ENCODE data around the gene ZGRF1. TPM values are rescaled to one million over a fixed set of nuclear protein-coding genes. Genes with fewer than 3 reads are reported as not detected.
"Not testable (repeated sequence)": the region's sequence is repeated elsewhere in the genome, so short reads cannot be mapped to it uniquely, and the experiment has no call there.

ZGRF1 gene
- total RNA-seq, 4 donors from 2014 or later, result 2.5 to 9.4 (median 6.5) TPM

DNA sequence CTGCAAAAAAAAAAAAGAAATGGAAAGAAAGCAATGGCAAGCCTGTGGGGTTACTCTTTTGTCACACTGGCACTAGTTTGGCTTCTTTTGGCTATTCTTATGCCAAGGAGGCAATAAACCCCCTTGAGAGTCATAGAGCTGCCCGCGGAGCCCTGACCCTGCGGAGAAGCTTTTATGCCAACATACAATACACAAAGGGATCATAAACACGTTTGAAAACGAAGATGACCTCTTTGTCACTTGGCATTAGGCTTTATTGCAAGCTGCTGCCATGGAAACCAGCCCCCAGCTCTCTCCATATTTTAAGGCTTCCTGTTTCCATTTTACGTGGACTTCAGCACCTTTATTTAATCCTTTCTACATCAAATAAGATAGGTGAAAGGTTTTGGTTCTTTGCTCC is 128.4 kb downstream of the ZGRF1 start:
- DNase-seq (ENCODE audit: low spot score in 2 of 2), result no peak
- WGBS, 2 donors, result 6 to 9% methylated on average over 6 of the region's 6 CpGs
- no peak overlapping the region for H3K27ac ChIP-seq
- TF ChIP-seq EP300 (IDR thresholded peaks at IDR 0.05) (no peak), POLR2A (IDR thresholded peaks at IDR 0.05) (no peak)
- TF ChIP-seq, protein P1, sequence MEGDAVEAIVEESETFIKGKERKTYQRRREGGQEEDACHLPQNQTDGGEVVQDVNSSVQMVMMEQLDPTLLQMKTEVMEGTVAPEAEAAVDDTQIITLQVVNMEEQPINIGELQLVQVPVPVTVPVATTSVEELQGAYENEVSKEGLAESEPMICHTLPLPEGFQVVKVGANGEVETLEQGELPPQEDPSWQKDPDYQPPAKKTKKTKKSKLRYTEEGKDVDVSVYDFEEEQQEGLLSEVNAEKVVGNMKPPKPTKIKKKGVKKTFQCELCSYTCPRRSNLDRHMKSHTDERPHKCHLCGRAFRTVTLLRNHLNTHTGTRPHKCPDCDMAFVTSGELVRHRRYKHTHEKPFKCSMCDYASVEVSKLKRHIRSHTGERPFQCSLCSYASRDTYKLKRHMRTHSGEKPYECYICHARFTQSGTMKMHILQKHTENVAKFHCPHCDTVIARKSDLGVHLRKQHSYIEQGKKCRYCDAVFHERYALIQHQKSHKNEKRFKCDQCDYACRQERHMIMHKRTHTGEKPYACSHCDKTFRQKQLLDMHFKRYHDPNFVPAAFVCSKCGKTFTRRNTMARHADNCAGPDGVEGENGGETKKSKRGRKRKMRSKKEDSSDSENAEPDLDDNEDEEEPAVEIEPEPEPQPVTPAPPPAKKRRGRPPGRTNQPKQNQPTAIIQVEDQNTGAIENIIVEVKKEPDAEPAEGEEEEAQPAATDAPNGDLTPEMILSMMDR (IDR thresholded peaks at IDR 0.05), result no peak
- H3K36me3 ChIP-seq, result no peaks in the 10 kb centered on the region
- no peak overlapping the region for H3K4me3 ChIP-seq
- H3K27me3 ChIP-seq, result peaks cover 4 to 88% of the 10 kb centered on the region in 2 donors
- H3K9me3 ChIP-seq, result no peaks in the 10 kb centered on the region
- peaks cover 0 to 31% (median 15%) of the 10 kb centered on the region in 4 donors for H3K4me1 ChIP-seq

DNA sequence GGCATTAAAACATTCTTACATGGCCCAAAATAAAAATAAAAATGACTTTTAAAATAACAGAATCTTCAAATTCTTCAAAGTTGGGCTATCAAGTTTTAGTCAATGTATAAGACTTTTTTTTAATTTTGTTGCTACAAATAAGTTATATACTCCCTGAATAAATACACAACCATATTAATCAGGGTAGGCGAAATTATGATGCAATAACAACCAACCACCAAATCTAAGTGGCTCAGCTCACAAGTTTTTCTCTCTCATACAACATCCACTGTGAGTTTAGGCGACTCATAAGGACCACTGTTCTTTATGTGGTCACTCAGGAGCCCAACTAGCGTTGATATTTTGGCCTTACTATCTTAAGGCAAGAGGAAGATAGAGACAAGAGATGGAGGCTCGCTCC is 131.9 kb downstream of the ZGRF1 start:
- TF ChIP-seq EP300 (IDR thresholded peaks at IDR 0.05), result no peak
- TF ChIP-seq, protein P1 (IDR thresholded peaks at IDR 0.05), result no peak
- TF ChIP-seq POLR2A (IDR thresholded peaks at IDR 0.05), result no peak
- Histone ChIP-seq H3K36me3 (no peaks in the 10 kb centered on the region), H3K4me3 (no peak overlapping the region), H3K9me3 (no peaks in the 10 kb centered on the region), H3K27ac (no peak overlapping the region), H3K4me1 (peaks cover 0 to 16% (median 4%) of the 10 kb centered on the region in 4 donors), H3K27me3 (peaks cover 3 to 65% of the 10 kb centered on the region in 2 donors)
- no peak for DNase-seq (ENCODE audit: low spot score in 2 of 2)
- WGBS, 2 donors, result 89 to 96% methylated on average over 4 of the region's 4 CpGs

DNA sequence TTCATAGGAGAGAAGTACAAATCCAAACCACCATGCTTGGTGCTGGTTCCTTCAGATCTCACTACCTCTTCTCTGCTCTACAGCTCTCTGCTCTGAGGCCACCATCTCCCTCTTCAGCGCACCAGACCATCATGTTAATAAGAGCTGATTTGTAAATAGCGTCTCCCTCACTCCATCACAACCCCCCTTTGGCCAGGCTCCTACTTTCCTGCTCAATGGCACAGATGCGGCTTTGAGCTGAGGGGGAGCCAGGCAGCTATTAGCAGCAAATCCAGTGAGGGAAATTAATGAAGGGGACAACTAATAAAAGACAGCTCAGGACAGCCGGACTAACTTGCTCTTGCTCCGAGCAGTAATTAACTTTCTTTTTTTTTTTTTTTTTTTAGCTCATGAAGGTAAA is 133.8 kb downstream of the ZGRF1 start:
- Histone ChIP-seq H3K9me3 (peaks cover 0 to 5% (median 0%) of the 10 kb centered on the region in 4 donors), H3K4me3 (no peak overlapping the region), H3K36me3 (no peaks in the 10 kb centered on the region), H3K27me3 (peaks cover 0 to 46% of the 10 kb centered on the region in 2 donors), H3K4me1 (no peaks in the 10 kb centered on the region), H3K27ac (no peak overlapping the region)
- 47 to 62% methylated on average over 5 of the region's 5 CpGs for WGBS, 2 donors
- no peak for DNase-seq (ENCODE audit: low spot score in 2 of 2)
- TF ChIP-seq, protein P1 (IDR thresholded peaks at IDR 0.05), result no peak
- no peak for TF ChIP-seq EP300 (IDR thresholded peaks at IDR 0.05)
- no peak for TF ChIP-seq POLR2A (IDR thresholded peaks at IDR 0.05)

- TF ChIP-seq POLR2A (IDR thresholded peaks at IDR 0.05) (no peak), EP300 (IDR thresholded peaks at IDR 0.05) (no peak)
- TF ChIP-seq, protein P1 (IDR thresholded peaks at IDR 0.05), result no peak
- 84 to 90% methylated on average over 7 of the region's 7 CpGs for WGBS, 2 donors
- DNase-seq (ENCODE audit: low spot score in 2 of 2), result no peak
- no peak overlapping the region for H3K4me3 ChIP-seq
- no peaks in the 10 kb centered on the region for H3K4me1 ChIP-seq
- no peaks in the 10 kb centered on the region for H3K27me3 ChIP-seq
- peaks cover 0 to 26% (median 0%) of the 10 kb centered on the region in 4 donors for H3K9me3 ChIP-seq
- no peaks in the 10 kb centered on the region for H3K36me3 ChIP-seq
- H3K27ac ChIP-seq, result no peak overlapping the region
Measured at GRCh38 chr4:112492321-112492720, 144.4 kb downstream of the ZGRF1 start.

GRCh38 chr4:112490808-112491207 is 145.9 kb downstream of the ZGRF1 start:
- WGBS, 2 donors, result 91% methylated on average over 3 of the region's 3 CpGs
- H3K27me3 ChIP-seq; H3K4me1 ChIP-seq; DNase-seq (ENCODE audit: low spot score in 2 of 2); H3K27ac ChIP-seq; H3K36me3 ChIP-seq; H3K4me3 ChIP-seq: not testable (repeated sequence)
- peaks cover 0 to 26% (median 0%) of the 10 kb centered on the region in 4 donors for H3K9me3 ChIP-seq

Small RNA genes lying within 50 kb of the gene (small RNA-seq; reads per million reads assigned to genes)
- gene MIR302A, result not detected
- gene MIR302C, result not detected
- not detected for gene MIR302D
- not detected for gene MIR367

Other genes starting within 250 kb of the ZGRF1 start
- gene NEUROG2, start 120.7 kb downstream of the ZGRF1 start, total RNA-seq, result not detected
- gene LARP7, start 234 bp upstream of the ZGRF1 start, total RNA-seq, result 10 to 100 TPM; 29.4 to 47.3 (median 40.4) TPM

Data from tibial nerve (tissue), 4 donors.